K562 (cell line): ENCODE results near the gene H2BK1.

Experiments used
- CTCF ChIP-seq, 3 experiments: IDR thresholded peaks in 2 of 3; conservative IDR thresholded peaks in 1 of 3; 2 replicates each; pipeline ENCODE4 v1.5.1; 2011 to 2012; ENCODE audit warnings: low read length in 3 of 3, mild to moderate bottlenecking in 3 of 3, control low read depth in 2 of 3, improper control_type of control experiment in 1 of 3, inconsistent platforms in 1 of 3, low read depth in 1 of 3, mixed read lengths in 1 of 3, moderate library complexity in 1 of 3; ENCODE audit not compliant: insufficient read depth in 2 of 3
- IRF2 ChIP-seq: sonication (generic); formaldehyde crosslinking; IDR thresholded peaks from 2 replicates; pipeline ENCODE4 v1.8.1; 2022; ENCODE audit warnings: mild to moderate bottlenecking, missing genetic modification reagents
- MAZ ChIP-seq, 2 experiments: fragments of 450-650 bp in 1 of 2; sonication (generic) in 1 of 2; formaldehyde crosslinking; IDR thresholded peaks in 1 of 2; conservative IDR thresholded peaks in 1 of 2; 2 replicates each; pipeline versions ENCODE4 v1.4.0 to v1.5.0; 2020; ENCODE audit warnings: mild to moderate bottlenecking in 1 of 2, missing genetic modification reagents in 1 of 2
- NCOA2 ChIP-seq, 2 experiments: fragments of 450-650 bp; IDR thresholded peaks; 2 replicates each; pipeline ENCODE4 v1.6.1; 2018; ENCODE audit warnings: mild to moderate bottlenecking in 2 of 2, moderate library complexity in 1 of 2; ENCODE audit not compliant: partially characterized antibody in 2 of 2
- TF ChIP-seq, protein P1 (sequence below), 3 experiments: fragments of 200-800 bp in 1 of 3; fragments of 250-450 bp in 1 of 3; fragments of 450-650 bp in 1 of 3; sonication (Bioruptor Pico) in 1 of 3; sonication (Bioruptor generic) in 1 of 3; formaldehyde crosslinking in 1 of 3; IDR thresholded peaks; 2 replicates each; pipeline versions ENCODE4 v1.6.1 to v1.8.0; 2016 to 2022; ENCODE audit warnings: mild to moderate bottlenecking in 2 of 3, missing genetic modification characterization in 2 of 3, missing compliant biosample characterization in 1 of 3, moderate library complexity in 1 of 3

- TF ChIP-seq NCOA2 (IDR thresholded peaks at IDR 0.05; ENCODE audit: partially characterized antibody in 2 of 2) (no peak), MAZ (CRISPR knock-in tag; conservative IDR thresholded peaks at IDR 0.05 in 1 of 2, IDR thresholded peaks at IDR 0.05 in 1 of 2) (no peak), IRF2 (no peak), CTCF (IDR thresholded peaks at IDR 0.05 in 2 of 3, conservative IDR thresholded peaks at IDR 0.05 in 1 of 3; ENCODE audit: insufficient read depth in 2 of 3, low read depth in 1 of 3, low read length in 3 of 3) (no peak)
- TF ChIP-seq, protein P1, sequence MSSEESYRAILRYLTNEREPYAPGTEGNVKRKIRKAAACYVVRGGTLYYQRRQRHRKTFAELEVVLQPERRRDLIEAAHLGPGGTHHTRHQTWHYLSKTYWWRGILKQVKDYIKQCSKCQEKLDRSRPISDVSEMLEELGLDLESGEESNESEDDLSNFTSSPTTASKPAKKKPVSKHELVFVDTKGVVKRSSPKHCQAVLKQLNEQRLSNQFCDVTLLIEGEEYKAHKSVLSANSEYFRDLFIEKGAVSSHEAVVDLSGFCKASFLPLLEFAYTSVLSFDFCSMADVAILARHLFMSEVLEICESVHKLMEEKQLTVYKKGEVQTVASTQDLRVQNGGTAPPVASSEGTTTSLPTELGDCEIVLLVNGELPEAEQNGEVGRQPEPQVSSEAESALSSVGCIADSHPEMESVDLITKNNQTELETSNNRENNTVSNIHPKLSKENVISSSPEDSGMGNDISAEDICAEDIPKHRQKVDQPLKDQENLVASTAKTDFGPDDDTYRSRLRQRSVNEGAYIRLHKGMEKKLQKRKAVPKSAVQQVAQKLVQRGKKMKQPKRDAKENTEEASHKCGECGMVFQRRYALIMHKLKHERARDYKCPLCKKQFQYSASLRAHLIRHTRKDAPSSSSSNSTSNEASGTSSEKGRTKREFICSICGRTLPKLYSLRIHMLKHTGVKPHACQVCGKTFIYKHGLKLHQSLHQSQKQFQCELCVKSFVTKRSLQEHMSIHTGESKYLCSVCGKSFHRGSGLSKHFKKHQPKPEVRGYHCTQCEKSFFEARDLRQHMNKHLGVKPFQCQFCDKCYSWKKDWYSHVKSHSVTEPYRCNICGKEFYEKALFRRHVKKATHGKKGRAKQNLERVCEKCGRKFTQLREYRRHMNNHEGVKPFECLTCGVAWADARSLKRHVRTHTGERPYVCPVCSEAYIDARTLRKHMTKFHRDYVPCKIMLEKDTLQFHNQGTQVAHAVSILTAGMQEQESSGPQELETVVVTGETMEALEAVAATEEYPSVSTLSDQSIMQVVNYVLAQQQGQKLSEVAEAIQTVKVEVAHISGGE (CRISPR knock-in tag; IDR thresholded peaks at IDR 0.05): no peak
These were observed 47.7 kb upstream of the H2BK1 start for GRCh38 chr7:151257990-151258389.
